Measurements from ENCODE around the gene KCNG2. TPM values are rescaled to one million over a fixed set of nuclear protein-coding genes. Genes with fewer than 3 reads are reported as not detected.

KCNG2 gene
- total RNA-seq, 2 donors from 2014 or later = 1.5 TPM; not detected in 1

DNA sequence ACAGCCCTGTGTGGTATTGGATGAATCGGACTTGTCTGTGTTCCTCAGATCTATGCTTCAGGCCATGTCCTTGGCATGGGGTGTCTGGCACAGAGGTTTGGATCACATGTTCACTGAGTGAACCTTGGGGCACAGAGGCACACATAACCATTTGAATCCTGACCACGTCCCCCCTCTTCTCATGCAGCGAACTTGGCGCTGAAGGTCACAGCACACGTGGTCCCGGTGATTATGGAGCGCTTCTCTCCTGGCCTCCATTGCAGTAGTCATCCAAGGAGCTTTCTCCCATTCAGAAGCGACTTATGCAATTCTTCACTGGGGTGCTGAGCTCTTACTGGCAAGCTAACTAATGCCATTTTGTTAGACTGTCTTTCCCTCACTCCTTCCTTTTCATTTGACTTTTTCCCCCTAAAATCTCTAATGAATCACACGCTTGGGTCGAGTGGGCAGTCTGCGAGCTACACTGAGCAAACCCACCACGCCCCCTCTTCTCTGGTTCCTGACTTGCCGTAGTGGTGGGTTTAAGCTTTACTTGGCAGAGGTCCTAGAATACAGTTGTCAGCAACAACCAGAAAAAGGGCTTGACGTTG lies 59.4 kb downstream of the KCNG2 start:
- no peaks in the 10 kb centered on the region for H3K4me1 ChIP-seq (ENCODE audit: control insufficient read depth in 1 of 2, low read depth in 2 of 2)
- H3K27ac ChIP-seq = no peak overlapping the region
- no peaks in the 10 kb centered on the region for H3K9me3 ChIP-seq
- no peaks in the 10 kb centered on the region for H3K36me3 ChIP-seq
- ATAC-seq (ENCODE audit: insufficient number of reproducible peaks, low FRiP score, low read depth) (no peak), DNase-seq (ENCODE audit: low spot score) (no peak)
- H3K27me3 ChIP-seq (replicated peaks; ENCODE audit: insufficient read depth) = no peaks in the 10 kb centered on the region
- TF ChIP-seq, protein P1, sequence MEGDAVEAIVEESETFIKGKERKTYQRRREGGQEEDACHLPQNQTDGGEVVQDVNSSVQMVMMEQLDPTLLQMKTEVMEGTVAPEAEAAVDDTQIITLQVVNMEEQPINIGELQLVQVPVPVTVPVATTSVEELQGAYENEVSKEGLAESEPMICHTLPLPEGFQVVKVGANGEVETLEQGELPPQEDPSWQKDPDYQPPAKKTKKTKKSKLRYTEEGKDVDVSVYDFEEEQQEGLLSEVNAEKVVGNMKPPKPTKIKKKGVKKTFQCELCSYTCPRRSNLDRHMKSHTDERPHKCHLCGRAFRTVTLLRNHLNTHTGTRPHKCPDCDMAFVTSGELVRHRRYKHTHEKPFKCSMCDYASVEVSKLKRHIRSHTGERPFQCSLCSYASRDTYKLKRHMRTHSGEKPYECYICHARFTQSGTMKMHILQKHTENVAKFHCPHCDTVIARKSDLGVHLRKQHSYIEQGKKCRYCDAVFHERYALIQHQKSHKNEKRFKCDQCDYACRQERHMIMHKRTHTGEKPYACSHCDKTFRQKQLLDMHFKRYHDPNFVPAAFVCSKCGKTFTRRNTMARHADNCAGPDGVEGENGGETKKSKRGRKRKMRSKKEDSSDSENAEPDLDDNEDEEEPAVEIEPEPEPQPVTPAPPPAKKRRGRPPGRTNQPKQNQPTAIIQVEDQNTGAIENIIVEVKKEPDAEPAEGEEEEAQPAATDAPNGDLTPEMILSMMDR (IDR thresholded peaks at IDR 0.05) = no peak
- no peak overlapping the region for H3K4me3 ChIP-seq

- H3K4me3 ChIP-seq = no peak overlapping the region
- no peaks in the 10 kb centered on the region for H3K36me3 ChIP-seq
- H3K4me1 ChIP-seq (ENCODE audit: control insufficient read depth in 1 of 2, low read depth in 2 of 2) = no peaks in the 10 kb centered on the region
- no peaks in the 10 kb centered on the region for H3K9me3 ChIP-seq
- ATAC-seq (ENCODE audit: insufficient number of reproducible peaks, low FRiP score, low read depth) (no peak), DNase-seq (ENCODE audit: low spot score) (no peak)
- TF ChIP-seq, protein P1 (IDR thresholded peaks at IDR 0.05) = no peak
- H3K27ac ChIP-seq = no peak overlapping the region
- no peaks in the 10 kb centered on the region for H3K27me3 ChIP-seq (replicated peaks; ENCODE audit: insufficient read depth)
Observed at GRCh38 chr18:79859314-79859713, 61.6 kb downstream of the KCNG2 start.

DNA sequence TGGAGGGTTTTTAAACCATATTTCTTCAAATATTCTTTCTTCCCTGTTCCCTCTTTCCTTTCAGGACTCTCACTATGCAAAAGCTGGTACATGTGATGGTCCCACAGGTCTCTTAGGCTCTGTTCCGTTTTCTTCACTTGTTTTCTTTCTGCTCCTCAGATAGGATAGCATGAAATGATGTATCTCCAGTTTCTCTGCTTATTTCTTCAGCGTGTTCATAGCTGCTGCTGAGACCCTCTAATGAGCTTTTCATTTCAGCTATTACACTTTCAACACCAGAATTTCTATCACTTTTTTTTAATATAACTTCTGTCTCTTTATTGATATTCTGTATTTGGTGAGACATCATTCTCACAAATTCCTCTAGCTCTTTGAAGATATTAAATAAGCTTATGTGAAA lies 63.9 kb downstream of the KCNG2 start:
- Histone ChIP-seq H3K9me3 (no peaks in the 10 kb centered on the region), H3K27me3 (replicated peaks; ENCODE audit: insufficient read depth) (no peaks in the 10 kb centered on the region), H3K36me3 (no peaks in the 10 kb centered on the region), H3K4me3 (no peak overlapping the region), H3K4me1 (ENCODE audit: control insufficient read depth in 1 of 2, low read depth in 2 of 2) (no peaks in the 10 kb centered on the region), H3K27ac (no peak overlapping the region)
- TF ChIP-seq, protein P1 (IDR thresholded peaks at IDR 0.05) = no peak
- ATAC-seq (ENCODE audit: insufficient number of reproducible peaks, low FRiP score, low read depth) (no peak), DNase-seq (ENCODE audit: low spot score) (no peak)

GRCh38 chr18:79862562-79862961 lies 64.8 kb downstream of the KCNG2 start:
- Histone ChIP-seq H3K4me1 (ENCODE audit: control insufficient read depth in 1 of 2, low read depth in 2 of 2) (no peaks in the 10 kb centered on the region), H3K9me3 (no peaks in the 10 kb centered on the region), H3K27ac (no peak overlapping the region), H3K36me3 (no peaks in the 10 kb centered on the region), H3K27me3 (replicated peaks; ENCODE audit: insufficient read depth) (no peaks in the 10 kb centered on the region), H3K4me3 (no peak overlapping the region)
- DNase-seq (ENCODE audit: low spot score) (no peak), ATAC-seq (ENCODE audit: insufficient number of reproducible peaks, low FRiP score, low read depth) (no peak)
- TF ChIP-seq, protein P1 (IDR thresholded peaks at IDR 0.05) = no peak

GRCh38 chr18:79863161-79864005 lies 65.6 kb downstream of the KCNG2 start:
- Histone ChIP-seq H3K27me3 (replicated peaks; ENCODE audit: insufficient read depth) (no peaks in the 10 kb centered on the region), H3K4me3 (no peak overlapping the region), H3K4me1 (ENCODE audit: control insufficient read depth in 1 of 2, low read depth in 2 of 2) (no peaks in the 10 kb centered on the region), H3K36me3 (no peaks in the 10 kb centered on the region), H3K9me3 (no peaks in the 10 kb centered on the region), H3K27ac (no peak overlapping the region)
- no peak for ATAC-seq (ENCODE audit: insufficient number of reproducible peaks, low FRiP score, low read depth)
- DNase-seq (ENCODE audit: low spot score) = no peak
- TF ChIP-seq, protein P1 (IDR thresholded peaks at IDR 0.05) = no peak

Measured in thoracic aorta (tissue), 2 donors.